HG02840 (cell line): ENCODE results near the gene TXK.

ENCODE experiments used
- ATAC-seq: cut with Tn5 transposase; IDR thresholded peaks from one replicate; pipeline ENCODE4 v1.9.1; 2021; ENCODE audit warnings: mild to moderate bottlenecking, moderate library complexity, moderate number of reproducible peaks; ENCODE audit not compliant: unreplicated experiment, low FRiP score

Gene TXK

GRCh38 chr4:48108309-48109073, 25.6 kb downstream of the TXK start:
- no peak for ATAC-seq

GRCh38 chr4:48105230-48105629, 28.8 kb downstream of the TXK start:
- no peak for ATAC-seq

GRCh38 chr4:48103483-48104139, 30.4 kb downstream of the TXK start:
- peak; percentile 66 for ATAC-seq

- ATAC-seq = no peak
Measured at GRCh38 chr4:48102303-48102702, 31.7 kb downstream of the TXK start.

GRCh38 chr4:48100256-48100655, 33.8 kb downstream of the TXK start:
- no peak for ATAC-seq

GRCh38 chr4:48095441-48095840, 38.6 kb downstream of the TXK start:
- ATAC-seq = no peak

GRCh38 chr4:48093991-48094416, 40.0 kb downstream of the TXK start:
- ATAC-seq = no peak

- no peak for ATAC-seq
Measured at GRCh38 chr4:48090621-48091020, 43.4 kb downstream of the TXK start.

- no peak for ATAC-seq
Measured at GRCh38 chr4:48085821-48086589, 48.0 kb downstream of the TXK start.

- ATAC-seq = no peak
Measured at GRCh38 chr4:48082956-48083355, 51.1 kb downstream of the TXK start.

- ATAC-seq = no peak
Measured at GRCh38 chr4:48081196-48081595, 52.9 kb downstream of the TXK start.

GRCh38 chr4:48079972-48080391, 54.1 kb downstream of the TXK start:
- no peak for ATAC-seq

- no peak for ATAC-seq
Measured at GRCh38 chr4:48078862-48079655, 55.0 kb downstream of the TXK start.

- ATAC-seq = no peak
Measured at GRCh38 chr4:48078425-48078824, 55.6 kb downstream of the TXK start.

GRCh38 chr4:48074657-48075056, 59.4 kb downstream of the TXK start:
- ATAC-seq = no peak

- ATAC-seq = no peak
Measured at GRCh38 chr4:48073567-48074103, 60.4 kb downstream of the TXK start.

- ATAC-seq = no peak
Measured at GRCh38 chr4:48071191-48071590, 62.9 kb downstream of the TXK start.

- ATAC-seq = no peak
Measured at GRCh38 chr4:48069026-48069425, 65.0 kb downstream of the TXK start.

GRCh38 chr4:48068182-48068581, 65.9 kb downstream of the TXK start:
- no peak for ATAC-seq

- no peak for ATAC-seq
Measured at GRCh38 chr4:48067536-48067935, 66.5 kb downstream of the TXK start.
